Brain microvascular endothelial cell (primary cell): ENCODE data around the gene C8G.

Experiments
- DNase-seq: peaks from one replicate; pipeline ENCODE4 v3.0.0-alpha.2; 2020
- H3K27ac ChIP-seq: fragments of 250-450 bp; sonication (Bioruptor Pico); 2 replicates; pipeline ENCODE4 v1.5.1; 2020; ENCODE audit warnings: mild to moderate bottlenecking, moderate library complexity
- H3K27me3 ChIP-seq: fragments of 250-450 bp; sonication (Bioruptor Pico); replicated peaks from 2 replicates; pipeline ENCODE4 v1.5.1; 2020; ENCODE audit warnings: mild to moderate bottlenecking
- H3K36me3 ChIP-seq: fragments of 250-450 bp; sonication (Bioruptor Pico); replicated peaks from 2 replicates; pipeline ENCODE4 v1.5.1; 2020; ENCODE audit warnings: mild to moderate bottlenecking
- H3K4me3 ChIP-seq: 2 replicates; pipeline ENCODE4 v1.5.1; 2011; ENCODE audit warnings: low read depth, mild to moderate bottlenecking, control low read depth, low read length, moderate library complexity
- in situ Hi-C: cut with HindIII; loops from 2 replicates; pipeline ENCODE4 v1.10.0; 2017; ENCODE audit warnings: low sequenced_read_pairs, low pct_ligation_motif_present
- TF ChIP-seq, protein P1 (sequence below): IDR thresholded peaks from 2 replicates; pipeline ENCODE4 v1.5.1; 2011; ENCODE audit warnings: low read depth, mild to moderate bottlenecking, moderate library complexity, low read length, control low read depth, inconsistent platforms; ENCODE audit errors: missing control alignments

C8G gene

GRCh38 chr9:136955202-136955942 lies 10.3 kb downstream of the C8G start:
- Histone ChIP-seq H3K27me3 (no peaks in the 10 kb centered on the region), H3K27ac (no peak overlapping the region), H3K4me3 (no peak overlapping the region), H3K36me3 (no peaks in the 10 kb centered on the region)
- DNase-seq: no peak
- TF ChIP-seq, protein P1, sequence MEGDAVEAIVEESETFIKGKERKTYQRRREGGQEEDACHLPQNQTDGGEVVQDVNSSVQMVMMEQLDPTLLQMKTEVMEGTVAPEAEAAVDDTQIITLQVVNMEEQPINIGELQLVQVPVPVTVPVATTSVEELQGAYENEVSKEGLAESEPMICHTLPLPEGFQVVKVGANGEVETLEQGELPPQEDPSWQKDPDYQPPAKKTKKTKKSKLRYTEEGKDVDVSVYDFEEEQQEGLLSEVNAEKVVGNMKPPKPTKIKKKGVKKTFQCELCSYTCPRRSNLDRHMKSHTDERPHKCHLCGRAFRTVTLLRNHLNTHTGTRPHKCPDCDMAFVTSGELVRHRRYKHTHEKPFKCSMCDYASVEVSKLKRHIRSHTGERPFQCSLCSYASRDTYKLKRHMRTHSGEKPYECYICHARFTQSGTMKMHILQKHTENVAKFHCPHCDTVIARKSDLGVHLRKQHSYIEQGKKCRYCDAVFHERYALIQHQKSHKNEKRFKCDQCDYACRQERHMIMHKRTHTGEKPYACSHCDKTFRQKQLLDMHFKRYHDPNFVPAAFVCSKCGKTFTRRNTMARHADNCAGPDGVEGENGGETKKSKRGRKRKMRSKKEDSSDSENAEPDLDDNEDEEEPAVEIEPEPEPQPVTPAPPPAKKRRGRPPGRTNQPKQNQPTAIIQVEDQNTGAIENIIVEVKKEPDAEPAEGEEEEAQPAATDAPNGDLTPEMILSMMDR: no peak
- in situ Hi-C loops: no loop called here

GRCh38 chr9:136955943-136956335 lies 10.9 kb downstream of the C8G start:
- H3K27me3 ChIP-seq: no peaks in the 10 kb centered on the region
- H3K27ac ChIP-seq: no peak overlapping the region
- TF ChIP-seq, protein P1: no peak
- in situ Hi-C loops: no loop called here
- no peak for DNase-seq
- H3K4me3 ChIP-seq: no peak overlapping the region
- H3K36me3 ChIP-seq: no peaks in the 10 kb centered on the region

- H3K27me3 ChIP-seq: no peaks in the 10 kb centered on the region
- in situ Hi-C loops: no loop called here
- no peak for DNase-seq
- TF ChIP-seq, protein P1: no peak
- no peak overlapping the region for H3K4me3 ChIP-seq
- no peak overlapping the region for H3K27ac ChIP-seq
- H3K36me3 ChIP-seq: no peaks in the 10 kb centered on the region
Measured at GRCh38 chr9:136956604-136957003, 11.6 kb downstream of the C8G start.

DNA sequence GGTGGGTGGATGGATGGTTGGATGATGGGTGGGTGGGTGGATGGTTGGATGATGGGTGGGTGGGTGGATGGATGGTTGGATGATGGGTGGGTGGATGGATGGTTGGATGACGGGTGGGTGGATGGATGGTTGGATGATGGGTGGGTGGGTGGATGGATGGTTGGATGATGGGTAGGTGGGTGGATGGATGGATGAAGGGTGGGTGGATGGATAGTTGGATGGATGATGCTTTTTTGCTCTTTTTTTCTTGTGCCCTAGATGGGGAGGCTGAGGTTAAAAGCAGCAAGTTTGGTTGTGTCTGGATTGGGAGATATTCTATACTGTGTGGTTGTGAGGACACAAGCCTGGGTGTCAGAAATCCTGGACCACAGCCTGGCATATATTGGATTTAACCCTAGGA lies 12.4 kb downstream of the C8G start:
- Histone ChIP-seq H3K36me3 (no peaks in the 10 kb centered on the region), H3K4me3 (no peak overlapping the region), H3K27me3 (no peaks in the 10 kb centered on the region), H3K27ac (no peak overlapping the region)
- TF ChIP-seq, protein P1: no peak
- no peak for DNase-seq
- in situ Hi-C loops: no loop called here

DNA sequence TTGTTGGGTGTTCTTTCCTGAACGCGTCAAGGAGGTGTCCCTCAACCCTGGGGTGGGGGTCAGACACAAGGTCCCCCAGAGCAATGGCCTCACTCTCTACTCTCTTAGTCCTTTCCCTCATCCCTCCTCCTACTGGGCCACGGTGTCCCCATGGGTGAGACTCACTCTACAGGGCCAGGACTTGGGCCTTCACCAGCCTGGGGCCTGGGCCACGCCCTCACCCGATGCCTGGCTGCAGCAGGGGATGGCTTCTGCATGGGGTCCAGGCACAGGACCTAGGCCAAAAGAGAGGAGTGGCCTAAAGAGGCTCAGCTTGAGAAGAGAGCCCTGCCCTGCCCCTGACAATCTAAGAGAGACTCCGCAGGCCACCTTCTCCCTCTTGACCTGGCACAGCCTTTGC lies 12.9 kb downstream of the C8G start:
- no peak overlapping the region for H3K27ac ChIP-seq
- H3K4me3 ChIP-seq: no peak overlapping the region
- DNase-seq: no peak
- no peaks in the 10 kb centered on the region for H3K36me3 ChIP-seq
- in situ Hi-C loops: no loop called here
- H3K27me3 ChIP-seq: no peaks in the 10 kb centered on the region
- TF ChIP-seq, protein P1: no peak

GRCh38 chr9:136958473-136958872 lies 13.4 kb downstream of the C8G start:
- Histone ChIP-seq H3K4me3 (no peak overlapping the region), H3K36me3 (no peaks in the 10 kb centered on the region), H3K27me3 (no peaks in the 10 kb centered on the region), H3K27ac (no peak overlapping the region)
- no peak for DNase-seq
- TF ChIP-seq, protein P1: no peak
- in situ Hi-C loops: no loop called here
